GM12878 (cell line): ENCODE results near the gene KLHL8.

ENCODE experiments used
- ATF2 ChIP-seq: IDR thresholded peaks from 2 replicates; pipeline ENCODE4 v1.6.1; 2012; ENCODE audit warnings: low read length, inconsistent platforms
- CTCF ChIP-seq, 3 experiments: IDR thresholded peaks in 2 of 3; conservative IDR thresholded peaks in 1 of 3; 2 replicates each; pipeline ENCODE4 v1.5.1; 2011; ENCODE audit warnings: low read depth in 3 of 3, low read length in 3 of 3, mild to moderate bottlenecking in 3 of 3, control low read depth in 2 of 3, moderate library complexity in 2 of 3, inconsistent platforms in 1 of 3, mixed read lengths in 1 of 3; ENCODE audit not compliant: control insufficient read depth in 2 of 3, insufficient read depth in 1 of 3; ENCODE audit errors: extremely low read depth in 1 of 3
- EZH2 ChIP-seq: IDR thresholded peaks from 2 replicates; pipeline ENCODE4 v1.6.1; 2012; ENCODE audit warnings: low read depth, mild to moderate bottlenecking, control low read depth, inconsistent platforms, low read length, borderline replicate concordance; ENCODE audit not compliant: control insufficient read depth
- GABPA ChIP-seq: IDR thresholded peaks from 2 replicates; pipeline ENCODE4 v1.6.1; 2014; ENCODE audit warnings: antibody characterized with exemption, low read depth, mild to moderate bottlenecking, inconsistent platforms
- MAX ChIP-seq: IDR thresholded peaks from 2 replicates; pipeline ENCODE4 v1.6.1; 2012; ENCODE audit warnings: low read depth, low read length, improper control_type of control experiment
- MTA2 ChIP-seq: fragments of 450-650 bp; IDR thresholded peaks from 2 replicates; pipeline ENCODE4 v1.6.1; 2016; ENCODE audit warnings: low read depth, mild to moderate bottlenecking, moderate library complexity
- POLR2AphosphoS5 ChIP-seq: IDR thresholded peaks from 2 replicates; pipeline ENCODE4 v1.6.1; 2011; ENCODE audit warnings: mild to moderate bottlenecking, low read length, inconsistent platforms
- RFX5 ChIP-seq: IDR thresholded peaks from 2 replicates; pipeline ENCODE4 v1.6.1; 2011; ENCODE audit warnings: low read depth, low read length, improper control_type of control experiment
- ZBTB40 ChIP-seq: fragments of 450-650 bp; IDR thresholded peaks from 2 replicates; pipeline ENCODE4 v1.6.1; 2016; ENCODE audit warnings: mild to moderate bottlenecking, moderate library complexity, borderline replicate concordance

GRCh38 chr4:87211249-87211952 is 9.0 kb downstream of the KLHL8 start:
- TF ChIP-seq CTCF (IDR thresholded peaks at IDR 0.05 in 2 of 3, conservative IDR thresholded peaks at IDR 0.05 in 1 of 3; ENCODE audit: control insufficient read depth in 2 of 3, extremely low read depth in 1 of 3, insufficient read depth in 1 of 3, low read depth in 3 of 3, low read length in 3 of 3) (no peak), POLR2AphosphoS5 (no peak), ATF2 (no peak), MTA2 (no peak), ZBTB40 (no peak), GABPA (no peak), MAX (no peak), RFX5 (no peak), EZH2 (no peak)
